Neuronal stem cell (in vitro differentiated cells): Measurements from ENCODE around the gene THEM4.
"Not testable (repeated sequence)": the region's sequence is repeated elsewhere in the genome, so short reads cannot be mapped to it uniquely, and the experiment has no call there.

Experiments used
- DNase-seq: peaks from one replicate; pipeline ENCODE4 v3.0.0-alpha.2; 2013; ENCODE audit warnings: low spot score
- H2AFZ ChIP-seq: one replicate; pipeline ENCODE4 v1.6.1; 2013; ENCODE audit warnings: mild to moderate bottlenecking, low read length, inconsistent platforms
- H2AK5ac ChIP-seq: 2 replicates; pipeline ENCODE4 v1.6.1; 2013; ENCODE audit warnings: low read depth, mild to moderate bottlenecking, inconsistent platforms, low read length, moderate library complexity, mixed read lengths
- H2BK120ac ChIP-seq: 2 replicates; pipeline ENCODE4 v1.6.1; 2013; ENCODE audit warnings: low read depth, mild to moderate bottlenecking, inconsistent platforms, low read length, moderate library complexity, mixed read lengths
- H2BK12ac ChIP-seq: one replicate; pipeline ENCODE4 v1.6.1; 2013; ENCODE audit warnings: low read length, inconsistent platforms
- H2BK15ac ChIP-seq: 2 replicates; pipeline ENCODE4 v1.6.1; 2013; ENCODE audit warnings: mild to moderate bottlenecking, low read length, inconsistent platforms, mixed read lengths
- H2BK5ac ChIP-seq: one replicate; pipeline ENCODE4 v1.6.1; 2013; ENCODE audit warnings: inconsistent platforms, mild to moderate bottlenecking, low read length, moderate library complexity
- H3K14ac ChIP-seq: one replicate; pipeline ENCODE4 v1.6.1; 2013; ENCODE audit warnings: low read length, inconsistent platforms
- H3K18ac ChIP-seq: 2 replicates; pipeline ENCODE4 v1.6.1; 2013; ENCODE audit warnings: low read length, inconsistent platforms
- H3K23ac ChIP-seq: 2 replicates; pipeline ENCODE4 v1.6.1; 2013; ENCODE audit warnings: low read depth, mild to moderate bottlenecking, mixed read lengths, low read length, inconsistent platforms; ENCODE audit not compliant: poor library complexity
- H3K27ac ChIP-seq: replicated peaks from 3 replicates; pipeline ENCODE4 v1.5.1; 2013; ENCODE audit warnings: low read length, inconsistent platforms
- H3K27me3 ChIP-seq, 3 experiments: 2 replicates each; pipeline ENCODE4 v1.6.1; 2013; ENCODE audit warnings: low read length in 3 of 3, mild to moderate bottlenecking in 2 of 3, inconsistent platforms in 1 of 3, low read depth in 1 of 3, mixed read lengths in 1 of 3, moderate library complexity in 1 of 3; ENCODE audit not compliant: control insufficient read depth in 3 of 3, insufficient read depth in 3 of 3
- H3K36me3 ChIP-seq, 2 donors: replicated peaks in 1 of 2; 2 replicates each; pipeline ENCODE4 v1.6.1; 2013; ENCODE audit warnings: low read length in 2 of 2; ENCODE audit not compliant: control insufficient read depth in 2 of 2, insufficient read depth in 2 of 2
- H3K4ac ChIP-seq: 2 replicates; pipeline ENCODE4 v1.6.1; 2013; ENCODE audit warnings: inconsistent platforms, mild to moderate bottlenecking, low read length, moderate library complexity
- H3K4me1 ChIP-seq, 2 donors: 1 replicate in 1 of 2; 2 replicates in 1 of 2; pipeline ENCODE4 v1.6.1; 2013; ENCODE audit warnings: low read length in 2 of 2, low read depth in 1 of 2; ENCODE audit not compliant: control insufficient read depth in 2 of 2, insufficient read depth in 1 of 2
- H3K4me2 ChIP-seq: one replicate; pipeline ENCODE4 v1.6.1; 2013; ENCODE audit warnings: mild to moderate bottlenecking, low read length, inconsistent platforms; ENCODE audit not compliant: insufficient read depth, poor library complexity, severe bottlenecking
- H3K4me3 ChIP-seq, 2 donors: 2 replicates each; pipeline ENCODE4 v1.5.1; 2013; ENCODE audit warnings: low read length in 2 of 2, mild to moderate bottlenecking in 2 of 2, inconsistent platforms in 1 of 2, moderate library complexity in 1 of 2
- H3K79me1 ChIP-seq: one replicate; pipeline ENCODE4 v1.6.1; 2013; ENCODE audit warnings: low read depth, mild to moderate bottlenecking, inconsistent platforms, low read length, moderate library complexity
- H3K9ac ChIP-seq: one replicate; pipeline ENCODE4 v1.6.1; 2013; ENCODE audit warnings: mild to moderate bottlenecking, low read depth, low read length, inconsistent platforms; ENCODE audit not compliant: poor library complexity
- H3K9me3 ChIP-seq, 2 donors: replicated peaks in 1 of 2; 2 replicates each; pipeline versions ENCODE3 to v1.6.1; 2013; ENCODE audit warnings: low read length in 2 of 2, mild to moderate bottlenecking in 2 of 2, inconsistent platforms in 1 of 2, low read depth in 1 of 2, mixed read lengths in 1 of 2, moderate library complexity in 1 of 2; ENCODE audit not compliant: control insufficient read depth in 2 of 2, insufficient read depth in 1 of 2
- H4K8ac ChIP-seq: one replicate; pipeline ENCODE4 v1.6.1; 2013; ENCODE audit warnings: low read depth, mild to moderate bottlenecking, inconsistent platforms, low read length, moderate library complexity
- H4K91ac ChIP-seq: one replicate; pipeline ENCODE4 v1.6.1; 2013; ENCODE audit warnings: low read length, low read depth, mild to moderate bottlenecking, inconsistent platforms; ENCODE audit not compliant: poor library complexity
- WGBS, 2 donors: extraction: QIAGEN DNeasy Blood & Tissue Kit; methylation state at CpG; one replicate each; pipeline ENCODE4 v1.1.7; 2013; ENCODE audit warnings: missing lambda C conversion rate in 2 of 2, mixed read lengths in 1 of 2; ENCODE audit not compliant: insufficient read length in 2 of 2, insufficient replicate concordance in 1 of 2; ENCODE audit errors: extremely low coverage in 2 of 2; 5-methylcytosine and 5-hydroxymethylcytosine counted together

The THEM4 gene

DNA sequence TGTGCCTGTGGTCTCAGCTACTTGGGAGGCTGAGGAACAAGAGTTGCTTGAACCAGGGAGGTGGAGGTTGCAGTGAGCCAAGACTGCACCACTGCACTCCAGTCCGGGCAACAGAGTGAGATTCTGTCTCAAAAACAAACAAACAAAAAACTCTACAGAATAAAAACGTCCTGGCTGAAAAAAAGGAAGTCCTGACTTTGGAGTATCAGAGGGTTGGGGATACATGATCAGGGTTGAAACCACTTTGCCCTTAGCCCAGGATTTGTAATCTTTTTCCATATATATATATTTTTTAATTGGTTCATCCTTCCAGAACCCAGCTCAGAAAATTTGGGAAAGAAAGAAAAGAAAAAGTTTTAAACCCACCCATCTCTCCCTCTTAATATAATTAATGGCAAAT is 6.5 kb downstream of the THEM4 start:
- no peak overlapping the region for H3K23ac ChIP-seq
- H3K9ac ChIP-seq = no peak overlapping the region
- no CpG with 5 or more reads among the region's 2 CpGs for WGBS, 2 donors
- H3K18ac ChIP-seq = no peak overlapping the region
- no peak overlapping the region for H3K14ac ChIP-seq
- H3K4me1 ChIP-seq = no peaks in the 10 kb centered on the region
- no peak overlapping the region for H3K27ac ChIP-seq
- no peak overlapping the region for H3K4ac ChIP-seq
- no peak for DNase-seq
- H2AFZ ChIP-seq = no peak overlapping the region
- no peak overlapping the region for H3K4me2 ChIP-seq
- H2BK5ac ChIP-seq = no peak overlapping the region
- no peak overlapping the region for H3K4me3 ChIP-seq
- no peak overlapping the region for H4K8ac ChIP-seq
- H2AK5ac ChIP-seq = no peak overlapping the region
- no peak overlapping the region for H2BK120ac ChIP-seq
- H3K36me3 ChIP-seq = peaks cover 1 to 7% of the 10 kb centered on the region in 2 donors
- H3K9me3 ChIP-seq = peaks cover 6 to 15% of the 10 kb centered on the region in 2 donors
- H3K79me1 ChIP-seq = peaks cover 4% of the 10 kb centered on the region
- H4K91ac ChIP-seq = no peak overlapping the region
- no peak overlapping the region for H2BK15ac ChIP-seq
- no peaks in the 10 kb centered on the region for H3K27me3 ChIP-seq
- H2BK12ac ChIP-seq = no peak overlapping the region

DNA sequence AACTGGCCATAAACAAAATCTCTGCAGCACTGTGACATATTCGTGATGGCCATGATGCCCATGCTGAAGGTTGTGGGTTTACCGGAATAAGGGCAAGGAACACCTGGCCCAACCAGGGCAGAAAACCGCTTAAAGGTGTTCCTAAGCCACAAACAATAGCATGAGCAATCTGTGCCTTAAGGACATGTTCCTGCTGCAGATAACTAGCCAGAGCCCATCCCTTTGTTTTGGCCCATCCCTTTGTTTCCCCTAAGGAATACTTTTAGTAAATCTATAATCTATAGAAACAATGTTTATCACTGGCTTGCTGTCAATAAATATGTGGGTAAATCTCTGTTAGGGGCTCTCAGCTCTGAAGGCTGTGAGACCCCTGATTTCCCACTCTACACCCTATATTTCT is 8.5 kb downstream of the THEM4 start:
- H2BK5ac ChIP-seq, H3K9me3 ChIP-seq, H3K27me3 ChIP-seq, H2AK5ac ChIP-seq, H4K91ac ChIP-seq, H2AFZ ChIP-seq, H3K79me1 ChIP-seq, H3K4me2 ChIP-seq, H3K9ac ChIP-seq, H2BK15ac ChIP-seq, H2BK12ac ChIP-seq, H3K4me3 ChIP-seq, H3K23ac ChIP-seq, H3K4ac ChIP-seq, H3K18ac ChIP-seq, H4K8ac ChIP-seq, H3K14ac ChIP-seq, DNase-seq, H3K4me1 ChIP-seq, H2BK120ac ChIP-seq, H3K36me3 ChIP-seq, H3K27ac ChIP-seq: not testable (repeated sequence)
- no CpG with 5 or more reads among the region's 3 CpGs for WGBS, 2 donors

DNA sequence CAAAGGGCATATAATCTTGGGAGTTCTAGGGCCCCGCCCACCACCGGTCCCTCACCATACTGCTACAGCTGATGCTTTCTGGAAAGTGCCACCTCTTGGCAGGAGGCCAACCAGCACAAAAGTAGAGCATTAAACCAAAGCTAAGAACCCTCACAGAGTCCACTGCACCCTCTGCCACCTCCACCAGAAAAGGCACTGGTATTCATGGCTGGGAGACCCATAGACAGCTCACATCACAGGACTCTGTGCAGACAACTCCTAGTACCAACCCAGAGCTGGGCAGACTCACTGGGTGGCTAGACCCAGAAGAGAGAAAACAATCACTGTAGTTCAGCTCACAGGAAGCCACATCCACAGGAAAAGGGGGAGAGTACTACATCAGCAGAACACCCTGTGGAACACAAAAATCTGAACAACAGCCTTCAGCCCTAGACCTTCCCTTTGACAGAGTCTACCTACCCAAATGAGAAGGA is 10.8 kb downstream of the THEM4 start:
- no peak overlapping the region for H3K4ac ChIP-seq
- no peak overlapping the region for H2BK12ac ChIP-seq
- peaks cover 0 to 19% of the 10 kb centered on the region in 2 donors for H3K36me3 ChIP-seq
- no peaks in the 10 kb centered on the region for H3K27me3 ChIP-seq
- no peak overlapping the region for H3K4me2 ChIP-seq
- H2BK15ac ChIP-seq = no peak overlapping the region
- H3K27ac ChIP-seq = no peak overlapping the region
- WGBS, 2 donors = no CpG with 5 or more reads among the region's 2 CpGs
- no peak overlapping the region for H3K9ac ChIP-seq
- H3K14ac ChIP-seq = no peak overlapping the region
- no peak overlapping the region for H3K23ac ChIP-seq
- no peak overlapping the region for H2AFZ ChIP-seq
- no peak for DNase-seq
- no peak overlapping the region for H2AK5ac ChIP-seq
- peaks cover 0 to 6% of the 10 kb centered on the region in 2 donors for H3K9me3 ChIP-seq
- no peak overlapping the region for H4K8ac ChIP-seq
- H3K18ac ChIP-seq = no peak overlapping the region
- H3K79me1 ChIP-seq = peaks cover 2% of the 10 kb centered on the region
- H3K4me3 ChIP-seq = no peak overlapping the region
- no peak overlapping the region for H2BK120ac ChIP-seq
- no peak overlapping the region for H4K91ac ChIP-seq
- no peak overlapping the region for H2BK5ac ChIP-seq
- H3K4me1 ChIP-seq = no peaks in the 10 kb centered on the region

DNA sequence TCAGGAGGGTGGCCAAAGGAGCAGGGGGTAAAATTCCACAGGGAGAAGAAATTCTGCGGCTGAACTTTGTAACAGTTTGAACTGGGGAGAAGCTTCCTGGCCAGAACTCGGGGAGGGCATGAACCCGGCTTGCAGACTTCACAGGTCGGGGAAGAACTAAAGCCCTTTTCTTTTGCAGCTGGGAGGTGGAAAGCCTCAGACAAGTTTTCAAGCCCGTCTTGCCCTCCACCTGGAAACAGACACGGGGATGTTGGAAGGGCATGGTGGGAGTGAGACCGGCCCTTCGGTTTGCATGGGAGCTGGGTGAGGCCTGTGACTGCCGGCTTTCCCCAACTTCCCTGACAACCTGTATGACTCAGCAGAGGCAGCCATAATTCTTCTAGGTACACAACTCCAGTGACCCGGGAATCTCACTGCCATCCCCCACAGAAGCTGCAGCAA is 11.3 kb downstream of the THEM4 start:
- H2AK5ac ChIP-seq = no peak overlapping the region
- H3K18ac ChIP-seq = no peak overlapping the region
- no peak overlapping the region for H3K27ac ChIP-seq
- no peak overlapping the region for H2BK15ac ChIP-seq
- H3K9ac ChIP-seq = no peak overlapping the region
- no peak overlapping the region for H4K91ac ChIP-seq
- no peak overlapping the region for H2BK12ac ChIP-seq
- no peak overlapping the region for H3K4me2 ChIP-seq
- WGBS, 2 donors = no CpG with 5 or more reads among the region's 10 CpGs
- peaks cover 0 to 6% of the 10 kb centered on the region in 2 donors for H3K9me3 ChIP-seq
- H3K27me3 ChIP-seq = no peaks in the 10 kb centered on the region
- H3K14ac ChIP-seq = no peak overlapping the region
- no peak overlapping the region for H2BK120ac ChIP-seq
- no peak overlapping the region for H3K4ac ChIP-seq
- H3K4me1 ChIP-seq = no peaks in the 10 kb centered on the region
- no peak overlapping the region for H3K4me3 ChIP-seq
- no peak overlapping the region for H3K23ac ChIP-seq
- H4K8ac ChIP-seq = no peak overlapping the region
- peaks cover 0 to 24% of the 10 kb centered on the region in 2 donors for H3K36me3 ChIP-seq
- no peak overlapping the region for H2BK5ac ChIP-seq
- DNase-seq = no peak
- H2AFZ ChIP-seq = no peak overlapping the region
- H3K79me1 ChIP-seq = peaks cover 2% of the 10 kb centered on the region
